ENCODE measurements around the gene BAHD1.

- TF ChIP-seq CTCF (IDR thresholded peaks at IDR 0.05) (no peak), POLR2A (IDR thresholded peaks at IDR 0.05) (no peak)
Observed at GRCh38 chr15:40489274-40490175, 48.8 kb downstream of the BAHD1 start.
